Mesothelial cell of epicardium (in vitro differentiated cells): Measurements from ENCODE around the gene ERAP2. TPM values are rescaled to one million over a fixed set of nuclear protein-coding genes. Genes with fewer than 3 reads are reported as not detected.

ENCODE experiments used
- DNase-seq, 2 experiments: peaks; one replicate each; pipeline ENCODE4 v3.0.0; 2021; ENCODE audit warnings: low spot score in 2 of 2; ENCODE audit not compliant: unreplicated experiment in 2 of 2
- H3K27ac Mint-ChIP-seq: 2 replicates; pipeline ENCODE4 v1.8.0; 2021; ENCODE audit warnings: mixed read lengths
- H3K27me3 Mint-ChIP-seq: 2 replicates; pipeline ENCODE4 v1.8.0; 2021; ENCODE audit warnings: low read depth, mixed read lengths
- H3K36me3 Mint-ChIP-seq: 2 replicates; pipeline ENCODE4 v1.8.0; 2021; ENCODE audit warnings: mixed read lengths
- H3K4me1 Mint-ChIP-seq: 2 replicates; pipeline ENCODE4 v1.8.0; 2021; ENCODE audit warnings: mixed read lengths
- H3K4me3 Mint-ChIP-seq: 2 replicates; pipeline ENCODE4 v1.8.0; 2021; ENCODE audit warnings: mild to moderate bottlenecking, moderate library complexity, mixed read lengths
- H3K9me3 Mint-ChIP-seq: 2 replicates; pipeline ENCODE4 v1.8.0; 2021; ENCODE audit warnings: mixed read lengths
- total RNA-seq: library from RNA; stranded (reverse); gene quantifications from 3 replicates; pipeline ENCODE4 v1.2.1, GENCODE V29; 2021
- TF ChIP-seq, protein P1 (sequence below): fragments of 200-600 bp; sonication (generic); IDR thresholded peaks from one replicate; pipeline ENCODE4 v1.5.0; 2021; ENCODE audit warnings: antibody characterized with exemption; ENCODE audit not compliant: unreplicated experiment

Gene ERAP2
- total RNA-seq, 1 donor from 2014 or later = 0.74 TPM

DNA sequence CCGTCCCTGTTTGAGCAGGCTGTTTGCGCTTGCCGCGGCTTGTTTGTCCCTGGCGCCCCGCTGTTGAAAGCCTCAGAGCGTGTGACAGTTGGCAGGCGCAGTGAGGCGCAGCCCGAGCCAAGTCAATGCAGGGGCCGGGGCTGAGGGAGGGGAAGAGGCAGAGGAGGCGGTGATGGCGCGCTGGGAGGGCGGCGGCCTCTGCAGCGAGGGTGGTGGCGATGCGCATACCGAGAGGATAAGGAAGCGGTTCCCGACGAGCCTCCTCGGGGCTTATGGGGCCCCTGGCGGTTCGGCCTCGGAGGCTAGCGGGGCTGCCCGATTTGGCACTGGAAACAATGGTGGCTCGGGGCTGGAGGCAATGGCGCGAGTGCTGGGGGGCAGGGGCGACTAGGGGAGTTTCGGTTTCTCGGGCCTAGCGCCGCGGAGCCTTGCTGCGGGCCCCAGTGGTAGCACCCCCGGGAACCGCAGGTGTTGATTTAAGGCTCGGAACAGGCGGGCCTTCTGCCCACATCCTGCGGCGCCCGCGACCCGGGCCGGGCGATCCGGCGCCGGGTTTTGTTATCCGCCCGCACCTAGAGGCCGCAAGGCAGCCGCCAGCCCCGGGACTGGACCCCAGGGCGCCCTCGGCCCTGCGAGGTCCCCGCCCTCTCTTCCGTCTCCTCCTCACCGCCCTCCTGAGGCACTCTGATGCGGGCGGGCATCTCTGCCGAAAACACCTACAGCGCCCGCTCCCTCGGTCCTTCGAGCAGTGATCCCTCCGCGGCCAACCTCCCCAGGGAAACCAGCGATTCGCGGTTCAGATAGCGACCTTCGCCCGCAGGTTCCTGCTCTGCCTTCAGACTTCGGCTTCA, 58.6 kb downstream of the ERAP2 start:
- H3K9me3 Mint-ChIP-seq = no peaks in the 10 kb centered on the region
- peak overlapping the region; percentile 94 for H3K4me3 Mint-ChIP-seq
- peak; percentile 69 to 90 for DNase-seq
- no peaks in the 10 kb centered on the region for H3K36me3 Mint-ChIP-seq
- H3K27ac Mint-ChIP-seq = peak overlapping the region; percentile 99
- peaks cover 58% of the 10 kb centered on the region for H3K4me1 Mint-ChIP-seq
- TF ChIP-seq, protein P1, sequence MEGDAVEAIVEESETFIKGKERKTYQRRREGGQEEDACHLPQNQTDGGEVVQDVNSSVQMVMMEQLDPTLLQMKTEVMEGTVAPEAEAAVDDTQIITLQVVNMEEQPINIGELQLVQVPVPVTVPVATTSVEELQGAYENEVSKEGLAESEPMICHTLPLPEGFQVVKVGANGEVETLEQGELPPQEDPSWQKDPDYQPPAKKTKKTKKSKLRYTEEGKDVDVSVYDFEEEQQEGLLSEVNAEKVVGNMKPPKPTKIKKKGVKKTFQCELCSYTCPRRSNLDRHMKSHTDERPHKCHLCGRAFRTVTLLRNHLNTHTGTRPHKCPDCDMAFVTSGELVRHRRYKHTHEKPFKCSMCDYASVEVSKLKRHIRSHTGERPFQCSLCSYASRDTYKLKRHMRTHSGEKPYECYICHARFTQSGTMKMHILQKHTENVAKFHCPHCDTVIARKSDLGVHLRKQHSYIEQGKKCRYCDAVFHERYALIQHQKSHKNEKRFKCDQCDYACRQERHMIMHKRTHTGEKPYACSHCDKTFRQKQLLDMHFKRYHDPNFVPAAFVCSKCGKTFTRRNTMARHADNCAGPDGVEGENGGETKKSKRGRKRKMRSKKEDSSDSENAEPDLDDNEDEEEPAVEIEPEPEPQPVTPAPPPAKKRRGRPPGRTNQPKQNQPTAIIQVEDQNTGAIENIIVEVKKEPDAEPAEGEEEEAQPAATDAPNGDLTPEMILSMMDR = no peak
- H3K27me3 Mint-ChIP-seq = no peaks in the 10 kb centered on the region

DNA sequence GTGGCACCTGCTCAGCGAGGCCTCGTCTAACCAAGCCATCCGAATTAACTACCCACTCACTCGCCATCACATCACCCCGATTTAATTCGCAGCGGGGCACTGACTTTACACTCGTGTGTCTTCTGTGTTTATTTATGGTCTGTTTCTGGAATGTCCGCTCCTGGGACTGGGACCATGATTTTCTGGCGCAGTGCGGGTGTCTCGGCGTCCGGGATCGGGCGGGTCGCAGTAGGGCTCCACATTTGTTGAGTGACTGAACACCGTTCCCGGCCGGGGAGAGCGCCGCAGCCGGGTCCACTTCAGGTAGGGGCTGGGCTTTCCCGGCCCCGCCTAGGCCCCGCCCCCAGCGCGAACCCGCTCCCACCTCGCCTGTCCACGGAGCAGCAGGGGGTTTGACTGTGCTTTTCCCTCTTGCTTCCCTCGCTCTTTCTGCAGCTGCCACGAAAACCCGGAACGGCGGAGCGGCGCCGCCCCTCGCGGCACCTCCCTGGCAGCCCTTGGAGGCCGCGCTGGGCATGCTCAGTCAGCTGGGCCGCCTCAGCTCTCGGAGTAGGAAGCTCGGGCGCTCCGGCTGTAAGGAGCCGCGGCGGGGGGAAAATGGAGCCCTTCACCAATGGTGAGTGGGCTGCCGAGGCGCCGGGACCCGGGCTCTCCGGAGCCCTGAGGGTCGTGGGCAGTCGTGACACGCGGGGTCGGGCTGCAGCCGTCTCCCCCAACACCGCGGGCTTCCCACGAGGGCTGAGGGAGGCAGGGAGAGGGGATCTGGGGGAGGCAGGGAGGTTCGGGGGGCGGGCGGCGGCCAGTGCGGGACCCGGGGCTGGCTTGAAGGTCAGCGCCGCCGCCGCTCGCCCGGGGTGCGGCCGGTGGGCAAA, 59.5 kb downstream of the ERAP2 start, which contains the start of gene LNPEP:
LNPEP (plus strand) TSS at position 522 of the 872 bp plus-strand sequence; CDS start at position 598, 76 bp downstream.
- TF ChIP-seq, protein P1 = no peak
- H3K9me3 Mint-ChIP-seq = no peaks in the 10 kb centered on the region
- H3K4me3 Mint-ChIP-seq = peak within 1 kb of the TSS; percentile 94
- H3K27ac Mint-ChIP-seq = peak within 1 kb of the TSS; percentile 99
- no peaks in the 10 kb centered on the region for H3K27me3 Mint-ChIP-seq
- H3K4me1 Mint-ChIP-seq = peaks cover 52% of the 10 kb centered on the region
- peak; percentile 85 to 95 for DNase-seq
- no peaks in the 10 kb centered on the region for H3K36me3 Mint-ChIP-seq

DNA sequence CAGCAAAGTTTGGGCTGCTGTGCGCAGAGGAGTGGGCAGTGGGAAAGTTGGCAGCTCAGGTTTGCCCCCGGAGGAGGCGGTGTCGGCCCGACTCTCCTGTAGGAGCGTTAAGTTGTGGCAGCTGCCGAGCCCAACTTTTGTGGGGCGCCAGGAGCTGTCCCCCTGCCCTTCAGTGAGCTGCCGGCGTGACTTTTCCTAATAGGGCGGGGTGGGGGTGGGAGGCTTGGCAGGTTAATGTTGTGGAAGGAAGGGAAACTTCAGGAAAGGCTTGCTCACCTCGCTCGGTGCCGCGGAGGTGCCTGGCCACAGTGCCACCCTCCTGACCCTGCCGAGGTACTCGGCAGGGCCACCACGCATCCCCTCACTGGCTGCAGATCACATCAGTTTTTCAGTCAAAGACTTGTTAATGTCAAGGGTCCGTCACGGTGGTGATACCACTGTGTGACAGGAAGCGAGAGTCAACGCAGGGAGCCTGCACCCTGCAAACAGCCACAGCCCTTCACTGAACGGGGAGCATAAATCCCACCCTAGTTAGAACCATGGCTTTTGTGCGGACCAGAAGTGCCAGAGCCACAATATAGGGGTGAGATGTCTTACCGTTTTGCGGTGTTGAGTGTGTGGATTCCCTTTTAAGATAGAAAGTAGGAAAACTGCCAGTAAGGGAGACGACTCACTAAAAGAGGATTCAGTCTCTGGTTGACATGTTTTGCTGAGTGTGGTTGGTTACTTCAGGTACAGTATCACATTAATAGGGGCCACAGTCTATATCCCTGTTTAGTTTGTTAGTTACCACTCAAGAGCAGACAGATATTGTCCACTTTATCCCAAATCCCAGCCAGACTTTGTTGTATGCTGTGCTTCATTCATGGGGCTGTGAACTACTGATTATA, 60.4 kb downstream of the ERAP2 start:
- Mint-ChIP-seq H3K36me3 (peaks cover 3% of the 10 kb centered on the region), H3K27ac (peak overlapping the region; percentile 86), H3K9me3 (no peaks in the 10 kb centered on the region), H3K4me1 (peaks cover 46% of the 10 kb centered on the region), H3K27me3 (no peaks in the 10 kb centered on the region), H3K4me3 (peak overlapping the region; percentile 94)
- DNase-seq = peak in 1 of 2 experiments; percentile 41
- TF ChIP-seq, protein P1 = no peak

DNA sequence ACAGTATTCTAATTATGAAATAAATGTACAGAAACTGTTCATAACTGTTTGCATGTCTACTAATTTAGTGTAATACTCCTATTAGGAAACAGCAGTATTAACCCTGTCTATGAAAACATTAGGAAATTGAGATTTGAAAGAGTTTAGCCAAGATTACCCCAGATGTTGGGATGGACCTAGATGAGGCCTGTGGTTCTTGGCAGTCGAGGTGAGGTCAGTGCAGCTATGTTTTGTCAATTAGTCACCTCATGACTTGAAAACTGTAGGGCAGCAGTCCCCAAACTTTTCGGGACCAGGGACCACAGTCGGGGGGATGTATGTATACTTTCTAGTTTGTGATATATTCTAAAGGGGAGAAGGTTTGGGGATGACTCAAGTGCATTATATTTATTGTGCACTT, 64.3 kb downstream of the ERAP2 start:
- Mint-ChIP-seq H3K4me1 (peaks cover 23% of the 10 kb centered on the region), H3K27ac (no peak overlapping the region), H3K27me3 (no peaks in the 10 kb centered on the region), H3K4me3 (no peak overlapping the region), H3K9me3 (no peaks in the 10 kb centered on the region), H3K36me3 (peaks cover 4% of the 10 kb centered on the region)
- TF ChIP-seq, protein P1 = no peak
- DNase-seq = no peak

DNA sequence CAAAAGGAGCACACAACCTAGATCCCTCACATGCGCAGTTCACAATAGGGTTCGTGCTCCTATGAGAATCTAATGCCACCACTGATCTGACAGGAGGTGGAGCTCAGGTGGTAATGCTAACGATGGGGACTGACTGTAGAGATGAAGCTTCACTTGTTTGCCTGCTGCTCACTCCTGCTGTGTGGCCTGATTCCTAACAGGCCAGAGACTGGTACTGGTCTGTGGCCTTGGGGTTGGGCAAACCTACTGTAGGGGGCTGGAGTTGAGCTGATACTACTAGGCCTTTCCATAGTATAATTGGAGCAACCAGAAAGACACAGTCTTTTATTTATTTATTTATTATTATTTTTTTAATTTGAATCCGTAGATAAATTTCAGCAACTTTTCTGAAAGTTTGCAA, 64.8 kb downstream of the ERAP2 start:
- Mint-ChIP-seq H3K27ac (no peak overlapping the region), H3K27me3 (no peaks in the 10 kb centered on the region), H3K4me1 (peaks cover 28% of the 10 kb centered on the region), H3K9me3 (no peaks in the 10 kb centered on the region), H3K4me3 (no peak overlapping the region), H3K36me3 (peaks cover 4% of the 10 kb centered on the region)
- no peak for DNase-seq
- TF ChIP-seq, protein P1 = no peak
